Gastroesophageal sphincter (tissue), 4 donors: ENCODE measurements around the gene SLIT3. TPM values are rescaled to one million over a fixed set of nuclear protein-coding genes. Genes with fewer than 3 reads are reported as not detected.

Experiments
- ATAC-seq: fragments of 150-250 bp; one replicate; pipeline ENCODE4 v1.9.1; 2016; ENCODE audit warnings: mild to moderate bottlenecking, moderate library complexity
- H3K27ac ChIP-seq, 4 donors: fragments of 200-600 bp; sonication (generic) in 3 of 4; 1 replicate in 3 of 4; 2 replicates in 1 of 4; pipeline ENCODE4 v1.5.1; 2016 to 2019
- H3K27me3 ChIP-seq: fragments of 200-600 bp; sonication (generic); one replicate; pipeline ENCODE4 v1.5.1; 2019
- H3K36me3 ChIP-seq, 2 donors: fragments of 200-600 bp; sonication (generic); one replicate each; pipeline ENCODE4 v1.5.1; 2019; ENCODE audit warnings: control low read depth in 1 of 2
- H3K4me1 ChIP-seq, 3 donors: fragments of 200-600 bp; sonication (generic); 1 replicate in 2 of 3; 2 replicates in 1 of 3; pipeline ENCODE4 v1.5.1; 2016 to 2019; ENCODE audit warnings: control low read depth in 2 of 3
- H3K4me3 ChIP-seq, 2 donors: fragments of 200-600 bp; sonication (generic); one replicate each; pipeline ENCODE4 v1.5.1; 2019; ENCODE audit warnings: mild to moderate bottlenecking in 1 of 2, moderate library complexity in 1 of 2
- H3K9me3 ChIP-seq, 3 donors: fragments of 200-600 bp; sonication (generic); one replicate each; pipeline ENCODE4 v1.5.1; 2017 to 2019; ENCODE audit warnings: control low read depth in 2 of 3
- CTCF ChIP-seq, 4 experiments: fragments of 200-600 bp in 2 of 4; fragments of 450-650 bp in 2 of 4; sonication (generic) in 1 of 4; IDR thresholded peaks; one replicate each; pipeline ENCODE4 v1.5.1; 2017 to 2019; ENCODE audit warnings: antibody characterized with exemption in 4 of 4, mild to moderate bottlenecking in 2 of 4, moderate library complexity in 2 of 4
- EP300 ChIP-seq: sonication (generic); formaldehyde crosslinking; IDR thresholded peaks from one replicate; pipeline ENCODE4 v1.6.1; 2017; ENCODE audit warnings: antibody characterized with exemption, mild to moderate bottlenecking
- POLR2A ChIP-seq, 2 donors: fragments of 450-650 bp; IDR thresholded peaks; one replicate each; pipeline ENCODE4 v1.6.1; 2017; ENCODE audit warnings: antibody characterized with exemption in 2 of 2, mild to moderate bottlenecking in 2 of 2, moderate library complexity in 1 of 2
- POLR2AphosphoS5 ChIP-seq: sonication (generic); formaldehyde crosslinking; IDR thresholded peaks from one replicate; pipeline ENCODE4 v1.6.1; 2017; ENCODE audit warnings: antibody characterized with exemption
- WGBS, 2 donors: methylation state at CpG; one replicate each; pipeline ENCODE4 v1.1.5; 2018; ENCODE audit warnings: low coverage in 1 of 2; 5-methylcytosine and 5-hydroxymethylcytosine counted together
- total RNA-seq, 4 donors: library from RNA; depleted of rRNA; stranded (reverse); fragments of >200 nt; gene quantifications; one replicate each; pipeline ENCODE4 v1.1.0, GENCODE V29; 2016

SLIT3 gene
- total RNA-seq, 4 donors from 2014 or later, result 29.6 to 76.3 (median 31.1) TPM

- H3K9me3 ChIP-seq, result no peaks in the 10 kb centered on the region
- H3K27ac ChIP-seq, result no peak overlapping the region
- 78% methylated on average over 3 of the region's 3 CpGs; no CpG with 5 or more reads in 1 of the 2 donors for WGBS, 2 donors
- H3K4me3 ChIP-seq, result no peak overlapping the region
- no peaks in the 10 kb centered on the region for H3K27me3 ChIP-seq
- H3K36me3 ChIP-seq, result no peaks in the 10 kb centered on the region
- ATAC-seq, result no peak
- H3K4me1 ChIP-seq, result no peaks in the 10 kb centered on the region
- no peak for TF ChIP-seq EP300
- no peak for TF ChIP-seq POLR2A (IDR thresholded peaks at IDR 0.05)
Observed at GRCh38 chr5:168830833-168831232, 470.1 kb downstream of the SLIT3 start.

GRCh38 chr5:168829922-168830417 lies 471.0 kb downstream of the SLIT3 start:
- no peak for TF ChIP-seq POLR2AphosphoS5
- TF ChIP-seq POLR2A (IDR thresholded peaks at IDR 0.05), result no peak
- TF ChIP-seq EP300, result no peak
- no peak for TF ChIP-seq CTCF (IDR thresholded peaks at IDR 0.05)
- Histone ChIP-seq H3K4me1 (no peaks in the 10 kb centered on the region), H3K36me3 (no peaks in the 10 kb centered on the region), H3K27me3 (no peaks in the 10 kb centered on the region), H3K4me3 (no peak overlapping the region), H3K27ac (no peak overlapping the region), H3K9me3 (no peaks in the 10 kb centered on the region)
- 62% methylated on average over 2 of the region's 4 CpGs; no CpG with 5 or more reads in 1 of the 2 donors for WGBS, 2 donors
- ATAC-seq, result no peak

GRCh38 chr5:168829044-168829443 lies 471.9 kb downstream of the SLIT3 start:
- 87 to 100% methylated on average over 2 to 5 of the region's 5 CpGs for WGBS, 2 donors
- H3K4me3 ChIP-seq, result no peak overlapping the region
- no peak overlapping the region for H3K27ac ChIP-seq
- no peaks in the 10 kb centered on the region for H3K36me3 ChIP-seq
- no peaks in the 10 kb centered on the region for H3K9me3 ChIP-seq
- no peaks in the 10 kb centered on the region for H3K27me3 ChIP-seq
- no peak for ATAC-seq
- TF ChIP-seq POLR2A (IDR thresholded peaks at IDR 0.05) (no peak), POLR2AphosphoS5 (no peak), CTCF (IDR thresholded peaks at IDR 0.05) (no peak), EP300 (no peak)
- no peaks in the 10 kb centered on the region for H3K4me1 ChIP-seq

- no peak overlapping the region for H3K27ac ChIP-seq
- TF ChIP-seq CTCF (IDR thresholded peaks at IDR 0.05) (no peak), POLR2AphosphoS5 (no peak), POLR2A (IDR thresholded peaks at IDR 0.05) (no peak), EP300 (no peak)
- no peak for ATAC-seq
- H3K36me3 ChIP-seq, result no peaks in the 10 kb centered on the region
- no peaks in the 10 kb centered on the region for H3K27me3 ChIP-seq
- 93 to 100% methylated on average over 1 to 3 of the region's 3 CpGs for WGBS, 2 donors
- no peak overlapping the region for H3K4me3 ChIP-seq
- no peaks in the 10 kb centered on the region for H3K9me3 ChIP-seq
- no peaks in the 10 kb centered on the region for H3K4me1 ChIP-seq
Observed at GRCh38 chr5:168827636-168828035, 473.3 kb downstream of the SLIT3 start.

- TF ChIP-seq EP300, result no peak
- TF ChIP-seq CTCF (IDR thresholded peaks at IDR 0.05), result no peak
- TF ChIP-seq POLR2AphosphoS5, result no peak
- TF ChIP-seq POLR2A (IDR thresholded peaks at IDR 0.05), result no peak
- 80 to 92% methylated on average over 4 to 6 of the region's 7 CpGs for WGBS, 2 donors
- no peaks in the 10 kb centered on the region for H3K4me1 ChIP-seq
- no peak overlapping the region for H3K27ac ChIP-seq
- H3K9me3 ChIP-seq, result no peaks in the 10 kb centered on the region
- H3K36me3 ChIP-seq, result peaks cover 0 to 7% of the 10 kb centered on the region in 2 donors
- no peak for ATAC-seq
- H3K4me3 ChIP-seq, result no peak overlapping the region
- H3K27me3 ChIP-seq, result no peaks in the 10 kb centered on the region
Observed at GRCh38 chr5:168826246-168826725, 474.7 kb downstream of the SLIT3 start.
